WTC11 (cell line): ENCODE results near the gene STUB1. TPM values are rescaled to one million over a fixed set of nuclear protein-coding genes. Genes with fewer than 3 reads are reported as not detected.

Experiments
- ATAC-seq: fragments of 200-7000 bp; cut with Tn5 transposase; 2 replicates; pipeline ENCODE4 v1.10.0; 2021; ENCODE audit warnings: mild to moderate bottlenecking, moderate library complexity
- CTCF ChIA-PET: fragments of 300-600 bp; sonication (Branson Sonifier 250); formaldehyde crosslinking; loops from one replicate; lab custom pipeline; 2021; ENCODE audit warnings: antibody characterized with exemption; lab: Charles Lee
- POLR2A ChIA-PET: fragments of 350-600 bp; sonication (Branson Sonifier 250); formaldehyde crosslinking; loops from one replicate; lab custom pipeline; 2021; ENCODE audit warnings: antibody characterized with exemption; lab: Charles Lee
- DNase-seq: peaks from one replicate; pipeline ENCODE4 v3.0.0; 2021; ENCODE audit warnings: low spot score
- H3K27ac Mint-ChIP-seq: 2 replicates; pipeline ENCODE4 v1.8.0; 2021; ENCODE audit warnings: mixed read lengths
- H3K27me3 Mint-ChIP-seq: 2 replicates; pipeline ENCODE4 v1.8.0; 2021; ENCODE audit warnings: low read depth, mild to moderate bottlenecking, moderate library complexity, mixed read lengths
- H3K36me3 Mint-ChIP-seq: 2 replicates; pipeline ENCODE4 v1.8.0; 2021; ENCODE audit warnings: mixed read lengths
- H3K4me1 Mint-ChIP-seq: 2 replicates; pipeline ENCODE4 v1.8.0; 2022; ENCODE audit warnings: mixed read lengths
- H3K4me3 Mint-ChIP-seq: 2 replicates; pipeline ENCODE4 v1.8.0; 2021; ENCODE audit warnings: mild to moderate bottlenecking, moderate library complexity, mixed read lengths
- H3K9me3 Mint-ChIP-seq: 2 replicates; pipeline ENCODE4 v1.8.0; 2021; ENCODE audit warnings: mixed read lengths
- ATF1 ChIP-seq: sonication (generic); formaldehyde crosslinking; IDR thresholded peaks from 2 replicates; pipeline ENCODE4 v1.8.1; 2023; ENCODE audit warnings: mild to moderate bottlenecking, moderate library complexity, missing genetic modification reagents
- CBFB ChIP-seq: sonication (generic); formaldehyde crosslinking; IDR thresholded peaks from 2 replicates; pipeline ENCODE4 v1.8.1; 2022; ENCODE audit warnings: mild to moderate bottlenecking, low read depth, missing genetic modification reagents
- CDX4 ChIP-seq: fragments of 250-450 bp; sonication (Bioruptor Pico); IDR thresholded peaks from 2 replicates; pipeline ENCODE4 v1.9.0; 2021; ENCODE audit warnings: moderate library complexity, mild to moderate bottlenecking, inconsistent platforms, borderline replicate concordance
- ETV6 ChIP-seq: sonication (generic); formaldehyde crosslinking; IDR thresholded peaks from 2 replicates; pipeline ENCODE4 v1.8.1; 2022; ENCODE audit warnings: mild to moderate bottlenecking, missing genetic modification reagents
- FOXP1 ChIP-seq: sonication (generic); formaldehyde crosslinking; IDR thresholded peaks from 2 replicates; pipeline ENCODE4 v1.8.0; 2022; ENCODE audit warnings: missing genetic modification reagents, mild to moderate bottlenecking, moderate library complexity, borderline replicate concordance
- HMGA2 ChIP-seq: fragments of 250-450 bp; sonication (Bioruptor Pico); IDR thresholded peaks from 2 replicates; pipeline ENCODE4 v1.4.0; 2021; ENCODE audit warnings: mild to moderate bottlenecking, moderate library complexity
- MLX ChIP-seq: sonication (generic); formaldehyde crosslinking; IDR thresholded peaks from 2 replicates; pipeline ENCODE4 v1.8.1; 2023; ENCODE audit warnings: mild to moderate bottlenecking, missing genetic modification reagents, moderate library complexity
- NFYB ChIP-seq: sonication (generic); formaldehyde crosslinking; conservative IDR thresholded peaks from 2 replicates; pipeline ENCODE4 v1.8.0; 2022; ENCODE audit warnings: low read depth, missing genetic modification reagents
- NR3C1 ChIP-seq: sonication (generic); formaldehyde crosslinking; conservative IDR thresholded peaks from 2 replicates; pipeline ENCODE4 v1.8.1; 2023; ENCODE audit warnings: low read depth, mild to moderate bottlenecking, missing genetic modification reagents
- ZBTB21 ChIP-seq: sonication (generic); formaldehyde crosslinking; IDR thresholded peaks from 2 replicates; pipeline ENCODE4 v1.8.1; 2023; ENCODE audit warnings: mild to moderate bottlenecking, missing genetic modification reagents, borderline replicate concordance
- ZMAT4 ChIP-seq: fragments of 250-450 bp; sonication (Bioruptor Pico); IDR thresholded peaks from 2 replicates; pipeline ENCODE4 v1.9.0; 2021; ENCODE audit warnings: mild to moderate bottlenecking
- ZNF425 ChIP-seq: fragments of 250-450 bp; sonication (Bioruptor Pico); conservative IDR thresholded peaks from 2 replicates; pipeline ENCODE4 v1.9.0; 2021; ENCODE audit warnings: mild to moderate bottlenecking
- ZNF532 ChIP-seq: fragments of 250-450 bp; sonication (Bioruptor Pico); IDR thresholded peaks from 2 replicates; pipeline ENCODE4 v1.9.0; 2021; ENCODE audit warnings: mild to moderate bottlenecking, borderline replicate concordance
- total RNA-seq: library from RNA; stranded (reverse); gene quantifications from 3 replicates; pipeline ENCODE4 v1.2.3, GENCODE V29; 2021
- TF ChIP-seq, protein P1 (sequence below): sonication (generic); formaldehyde crosslinking; IDR thresholded peaks from 2 replicates; pipeline ENCODE4 v1.8.1; 2023; ENCODE audit warnings: mild to moderate bottlenecking, moderate library complexity, missing genetic modification reagents
- TF ChIP-seq, protein P2 (sequence below): fragments of 200-600 bp; IDR thresholded peaks from 2 replicates; pipeline ENCODE4 v1.8.0; 2022; ENCODE audit warnings: antibody characterized with exemption
- TF ChIP-seq, protein P3 (sequence below): sonication (generic); formaldehyde crosslinking; IDR thresholded peaks from 2 replicates; pipeline ENCODE4 v1.8.0; 2023; ENCODE audit warnings: missing genetic modification reagents

STUB1 gene
- total RNA-seq, 1 experiment from 2014 or later, result 88.2 TPM

DNA sequence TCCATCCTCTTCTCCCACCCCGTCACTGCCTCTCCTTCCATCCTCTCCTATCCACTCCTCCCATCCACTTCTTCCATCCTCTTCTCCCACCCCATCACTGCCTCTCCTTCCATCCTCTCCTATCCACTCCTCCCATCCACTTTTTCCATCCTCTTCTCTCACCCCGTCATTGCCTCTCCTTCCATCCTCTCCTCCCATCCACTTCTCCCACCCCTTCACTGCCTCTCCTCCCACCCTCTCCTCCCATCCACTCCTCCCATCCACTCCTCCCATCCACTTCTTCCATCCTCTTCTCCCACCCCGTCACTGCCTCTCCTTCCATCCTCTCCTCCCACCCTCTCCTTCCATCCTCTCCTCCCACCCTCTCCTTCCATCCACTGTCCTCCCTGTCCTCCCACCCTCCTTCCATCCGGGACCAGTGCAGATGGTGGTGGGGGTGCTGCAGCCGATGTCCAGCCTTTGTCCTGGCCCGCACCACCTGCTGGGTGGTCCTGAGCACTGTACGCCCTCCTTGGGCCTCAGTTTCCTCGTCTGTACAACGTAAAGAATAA is 48.3 kb upstream of the STUB1 start:
- no peak for ATAC-seq
- no peak overlapping the region for H3K4me3 Mint-ChIP-seq
- H3K4me1 Mint-ChIP-seq, result peaks cover 18% of the 10 kb centered on the region
- TF ChIP-seq NFYB (CRISPR knock-in tag), result no peak
- no peak for TF ChIP-seq ETV6 (CRISPR knock-in tag)
- TF ChIP-seq HMGA2, result no peak
- TF ChIP-seq NR3C1 (CRISPR knock-in tag), result no peak
- TF ChIP-seq ATF1 (CRISPR knock-in tag), result no peak
- TF ChIP-seq ZNF532 (CRISPR knock-in tag), result no peak
- TF ChIP-seq, protein P1, sequence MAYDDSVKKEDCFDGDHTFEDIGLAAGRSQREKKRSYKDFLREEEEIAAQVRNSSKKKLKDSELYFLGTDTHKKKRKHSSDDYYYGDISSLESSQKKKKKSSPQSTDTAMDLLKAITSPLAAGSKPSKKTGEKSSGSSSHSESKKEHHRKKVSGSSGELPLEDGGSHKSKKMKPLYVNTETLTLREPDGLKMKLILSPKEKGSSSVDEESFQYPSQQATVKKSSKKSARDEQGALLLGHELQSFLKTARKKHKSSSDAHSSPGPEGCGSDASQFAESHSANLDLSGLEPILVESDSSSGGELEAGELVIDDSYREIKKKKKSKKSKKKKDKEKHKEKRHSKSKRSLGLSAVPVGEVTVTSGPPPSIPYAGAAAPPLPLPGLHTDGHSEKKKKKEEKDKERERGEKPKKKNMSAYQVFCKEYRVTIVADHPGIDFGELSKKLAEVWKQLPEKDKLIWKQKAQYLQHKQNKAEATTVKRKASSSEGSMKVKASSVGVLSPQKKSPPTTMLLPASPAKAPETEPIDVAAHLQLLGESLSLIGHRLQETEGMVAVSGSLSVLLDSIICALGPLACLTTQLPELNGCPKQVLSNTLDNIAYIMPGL (CRISPR knock-in tag), result no peak
- TF ChIP-seq, protein P2, sequence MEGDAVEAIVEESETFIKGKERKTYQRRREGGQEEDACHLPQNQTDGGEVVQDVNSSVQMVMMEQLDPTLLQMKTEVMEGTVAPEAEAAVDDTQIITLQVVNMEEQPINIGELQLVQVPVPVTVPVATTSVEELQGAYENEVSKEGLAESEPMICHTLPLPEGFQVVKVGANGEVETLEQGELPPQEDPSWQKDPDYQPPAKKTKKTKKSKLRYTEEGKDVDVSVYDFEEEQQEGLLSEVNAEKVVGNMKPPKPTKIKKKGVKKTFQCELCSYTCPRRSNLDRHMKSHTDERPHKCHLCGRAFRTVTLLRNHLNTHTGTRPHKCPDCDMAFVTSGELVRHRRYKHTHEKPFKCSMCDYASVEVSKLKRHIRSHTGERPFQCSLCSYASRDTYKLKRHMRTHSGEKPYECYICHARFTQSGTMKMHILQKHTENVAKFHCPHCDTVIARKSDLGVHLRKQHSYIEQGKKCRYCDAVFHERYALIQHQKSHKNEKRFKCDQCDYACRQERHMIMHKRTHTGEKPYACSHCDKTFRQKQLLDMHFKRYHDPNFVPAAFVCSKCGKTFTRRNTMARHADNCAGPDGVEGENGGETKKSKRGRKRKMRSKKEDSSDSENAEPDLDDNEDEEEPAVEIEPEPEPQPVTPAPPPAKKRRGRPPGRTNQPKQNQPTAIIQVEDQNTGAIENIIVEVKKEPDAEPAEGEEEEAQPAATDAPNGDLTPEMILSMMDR, result no peak
- no peak for TF ChIP-seq CBFB (CRISPR knock-in tag)
- TF ChIP-seq ZNF425 (CRISPR knock-in tag), result no peak
- no peak for TF ChIP-seq ZBTB21
- no peak for TF ChIP-seq FOXP1 (CRISPR knock-in tag)
- TF ChIP-seq, all 79 proteins: peak for 0
- no peaks in the 10 kb centered on the region for H3K36me3 Mint-ChIP-seq
- DNase-seq, result no peak
- H3K27me3 Mint-ChIP-seq, result peaks cover 4% of the 10 kb centered on the region; the same call in 1 of the 2 replicates
- no peaks in the 10 kb centered on the region for H3K9me3 Mint-ChIP-seq
- H3K27ac Mint-ChIP-seq, result no peak overlapping the region
- ChIA-PET POLR2A (no interaction called here), CTCF (interaction anchor here (0.9 to 2.7 kb wide), 4 partner anchors 10 to 31 kb away, joined by 3 to 18 read pairs (median 8); partner anchors contain the start of gene WDR90)

DNA sequence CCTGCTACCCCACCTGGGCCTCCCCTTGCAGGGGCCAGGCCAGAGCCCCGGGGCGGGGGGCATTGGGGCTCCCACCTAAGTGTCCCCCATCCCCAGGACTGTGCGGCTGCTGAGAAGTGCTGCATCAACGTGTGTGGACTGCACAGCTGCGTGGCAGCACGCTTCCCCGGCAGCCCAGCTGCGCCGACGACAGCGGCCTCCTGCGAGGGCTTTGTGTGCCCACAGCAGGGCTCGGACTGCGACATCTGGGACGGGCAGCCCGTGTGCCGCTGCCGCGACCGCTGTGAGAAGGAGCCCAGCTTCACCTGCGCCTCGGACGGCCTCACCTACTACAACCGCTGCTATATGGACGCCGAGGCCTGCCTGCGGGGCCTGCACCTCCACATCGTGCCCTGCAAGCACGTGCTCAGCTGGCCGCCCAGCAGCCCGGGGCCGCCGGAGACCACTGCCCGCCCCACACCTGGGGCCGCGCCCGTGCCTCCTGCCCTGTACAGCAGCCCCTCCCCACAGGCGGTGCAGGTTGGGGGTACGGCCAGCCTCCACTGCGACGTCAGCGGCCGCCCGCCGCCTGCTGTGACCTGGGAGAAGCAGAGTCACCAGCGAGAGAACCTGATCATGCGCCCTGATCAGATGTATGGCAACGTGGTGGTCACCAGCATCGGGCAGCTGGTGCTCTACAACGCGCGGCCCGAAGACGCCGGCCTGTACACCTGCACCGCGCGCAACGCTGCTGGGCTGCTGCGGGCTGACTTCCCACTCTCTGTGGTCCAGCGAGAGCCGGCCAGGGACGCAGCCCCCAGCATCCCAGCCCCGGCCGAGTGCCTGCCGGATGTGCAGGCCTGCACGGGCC is 47.5 kb upstream of the STUB1 start:
- Mint-ChIP-seq H3K4me3 (no peak overlapping the region), H3K27ac (no peak overlapping the region), H3K27me3 (peaks cover 4% of the 10 kb centered on the region; the same call in 1 of the 2 replicates), H3K9me3 (no peaks in the 10 kb centered on the region), H3K36me3 (no peaks in the 10 kb centered on the region), H3K4me1 (peaks cover 22% of the 10 kb centered on the region)
- ATAC-seq (no peak), DNase-seq (no peak)
- ChIA-PET POLR2A (no interaction called here), CTCF (no interaction called here)
- TF ChIP-seq, protein P1 (CRISPR knock-in tag), result 0 out of 2 replicates have a peak, but pooled peaks have one; percentile 24
- TF ChIP-seq CDX4 (CRISPR knock-in tag) (no peak), MLX (CRISPR knock-in tag) (no peak), ZMAT4 (no peak)
- TF ChIP-seq, protein P3, sequence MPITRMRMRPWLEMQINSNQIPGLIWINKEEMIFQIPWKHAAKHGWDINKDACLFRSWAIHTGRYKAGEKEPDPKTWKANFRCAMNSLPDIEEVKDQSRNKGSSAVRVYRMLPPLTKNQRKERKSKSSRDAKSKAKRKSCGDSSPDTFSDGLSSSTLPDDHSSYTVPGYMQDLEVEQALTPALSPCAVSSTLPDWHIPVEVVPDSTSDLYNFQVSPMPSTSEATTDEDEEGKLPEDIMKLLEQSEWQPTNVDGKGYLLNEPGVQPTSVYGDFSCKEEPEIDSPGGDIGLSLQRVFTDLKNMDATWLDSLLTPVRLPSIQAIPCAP, result no peak
